NCI-H82 treated with DMSO at 0.1 percent for 48 hours (cell line): ENCODE data around the gene SUB1.
"Not testable (repeated sequence)": the region's sequence is repeated elsewhere in the genome, so short reads cannot be mapped to it uniquely, and the experiment has no call there.

Source experiments
- DNase-seq: peaks from one replicate; lab custom pipeline; 2025; ENCODE audit not compliant: unreplicated experiment; lab: John Stamatoyannopoulos, UW

Gene SUB1

GRCh38 chr5:32563614-32564013, 21.7 kb upstream of the SUB1 start:
- no peak for DNase-seq

GRCh38 chr5:32565145-32565544, 20.2 kb upstream of the SUB1 start:
- DNase-seq: no peak

- no peak for DNase-seq
Measured at GRCh38 chr5:32566319-32567111, 18.8 kb upstream of the SUB1 start.

- no peak for DNase-seq
Measured at GRCh38 chr5:32571128-32571527, 14.2 kb upstream of the SUB1 start.

- DNase-seq: no peak
Measured at GRCh38 chr5:32572778-32573480, 12.4 kb upstream of the SUB1 start.

- DNase-seq: not testable (repeated sequence)
Measured at GRCh38 chr5:32573481-32573854, 11.9 kb upstream of the SUB1 start.

- DNase-seq: no peak
Measured at GRCh38 chr5:32574540-32575175, 10.7 kb upstream of the SUB1 start.

GRCh38 chr5:32578363-32578762, 7.0 kb upstream of the SUB1 start:
- no peak for DNase-seq

- DNase-seq: no peak
Measured at GRCh38 chr5:32578764-32579163, 6.6 kb upstream of the SUB1 start.

- no peak for DNase-seq
Measured at GRCh38 chr5:32581010-32581785, 4.2 kb upstream of the SUB1 start.

- DNase-seq: no peak
Measured at GRCh38 chr5:32583582-32584232, 1.6 kb upstream of the SUB1 start.

GRCh38 chr5:32584646-32585045, 711 bp upstream of the SUB1 start:
- DNase-seq: no peak

GRCh38 chr5:32585122-32585445, 273 bp upstream of the SUB1 start:
- DNase-seq: no peak

GRCh38 chr5:32586276-32586599, 881 bp downstream of the SUB1 start:
- no peak for DNase-seq

GRCh38 chr5:32587067-32587551, 1.8 kb downstream of the SUB1 start:
- no peak for DNase-seq

GRCh38 chr5:32589416-32589815, 4.1 kb downstream of the SUB1 start:
- DNase-seq: no peak

- DNase-seq: no peak
Measured at GRCh38 chr5:32589942-32590869, 4.8 kb downstream of the SUB1 start.

- no peak for DNase-seq
Measured at GRCh38 chr5:32595118-32595517, 9.8 kb downstream of the SUB1 start.

GRCh38 chr5:32597041-32597629, 11.8 kb downstream of the SUB1 start:
- DNase-seq: no peak
